Medulla oblongata (tissue), 1 donor: ENCODE data around the gene NUP210.

Experiments
- DNase-seq: peaks from one replicate; pipeline ENCODE4 v3.0.0-alpha.2; 2015; ENCODE audit errors: extremely low spot score

NUP210 gene

GRCh38 chr3:13323822-13324221 is 96.3 kb downstream of the NUP210 start:
- no peak for DNase-seq

GRCh38 chr3:13322324-13322723 is 97.8 kb downstream of the NUP210 start:
- no peak for DNase-seq

- no peak for DNase-seq
Measured at GRCh38 chr3:13319564-13320220, 100.4 kb downstream of the NUP210 start.

GRCh38 chr3:13318626-13319470 is 101.3 kb downstream of the NUP210 start:
- no peak for DNase-seq

- DNase-seq: no peak
Measured at GRCh38 chr3:13317596-13318320, 102.4 kb downstream of the NUP210 start.

GRCh38 chr3:13316603-13317002 is 103.5 kb downstream of the NUP210 start:
- peak; percentile 62 for DNase-seq

GRCh38 chr3:13314877-13315276 is 105.2 kb downstream of the NUP210 start:
- no peak for DNase-seq

- no peak for DNase-seq
Measured at GRCh38 chr3:13313813-13314212, 106.3 kb downstream of the NUP210 start.

GRCh38 chr3:13309004-13309403 is 111.1 kb downstream of the NUP210 start:
- DNase-seq: no peak

GRCh38 chr3:13308380-13308801 is 111.7 kb downstream of the NUP210 start:
- peak; percentile 75 for DNase-seq

GRCh38 chr3:13307041-13307440 is 113.1 kb downstream of the NUP210 start:
- no peak for DNase-seq

- no peak for DNase-seq
Measured at GRCh38 chr3:13305623-13306022, 114.5 kb downstream of the NUP210 start.

- no peak for DNase-seq
Measured at GRCh38 chr3:13303410-13303809, 116.7 kb downstream of the NUP210 start.

- no peak for DNase-seq
Measured at GRCh38 chr3:13301286-13301987, 118.7 kb downstream of the NUP210 start.

GRCh38 chr3:13300546-13301285 is 119.4 kb downstream of the NUP210 start:
- DNase-seq: no peak

- no peak for DNase-seq
Measured at GRCh38 chr3:13299531-13300155, 120.5 kb downstream of the NUP210 start.

- DNase-seq: no peak
Measured at GRCh38 chr3:13296662-13297061, 123.5 kb downstream of the NUP210 start.

- DNase-seq: no peak
Measured at GRCh38 chr3:13294442-13295351, 125.4 kb downstream of the NUP210 start.

- DNase-seq: peak; percentile 55
Measured at GRCh38 chr3:13292375-13292774, 127.7 kb downstream of the NUP210 start.

GRCh38 chr3:13290941-13291340 is 129.2 kb downstream of the NUP210 start:
- no peak for DNase-seq
